Prostate gland (tissue), 2 donors: Measurements from ENCODE around the gene NDUFC1. TPM values are rescaled to one million over a fixed set of nuclear protein-coding genes. Genes with fewer than 3 reads are reported as not detected.
"Not testable (repeated sequence)": the region's sequence is repeated elsewhere in the genome, so short reads cannot be mapped to it uniquely, and the experiment has no call there.

Experiments used
- DNase-seq: peaks from one replicate; pipeline ENCODE4 v3.0.0-alpha.2; 2019; ENCODE audit warnings: low spot score
- H3K27ac ChIP-seq, 2 donors: fragments of 200-600 bp; sonication (generic); 2 replicates each; pipeline ENCODE4 v1.5.1; 2017 to 2019
- H3K27me3 ChIP-seq: fragments of 200-600 bp; sonication (generic); replicated peaks from 2 replicates; pipeline ENCODE4 v1.5.1; 2019; ENCODE audit not compliant: insufficient read depth
- H3K36me3 ChIP-seq, 2 donors: fragments of 200-600 bp; sonication (generic); 1 replicate in 1 of 2; 2 replicates in 1 of 2; pipeline versions ENCODE4 v1.5.1 to v1.8.1; 2017 to 2019
- H3K4me1 ChIP-seq: fragments of 200-600 bp; sonication (generic); replicated peaks from 2 replicates; pipeline ENCODE4 v1.5.1; 2019
- H3K4me3 ChIP-seq, 2 donors: fragments of 200-600 bp; sonication (generic); 2 replicates each; pipeline ENCODE4 v1.5.1; 2017 to 2019
- H3K9me3 ChIP-seq: fragments of 200-600 bp; sonication (generic); 2 replicates; pipeline ENCODE4 v1.5.1; 2017
- POLR2A ChIP-seq: fragments of 450-650 bp; IDR thresholded peaks from one replicate; pipeline ENCODE4 v1.6.1; 2016; ENCODE audit warnings: antibody characterized with exemption, mild to moderate bottlenecking
- POLR2AphosphoS5 ChIP-seq: sonication (generic); formaldehyde crosslinking; IDR thresholded peaks from one replicate; pipeline ENCODE4 v1.6.1; 2017; ENCODE audit warnings: antibody characterized with exemption
- WGBS: methylation state at CpG from one replicate; pipeline ENCODE4 v1.1.5; 2018; 5-methylcytosine and 5-hydroxymethylcytosine counted together
- intact Hi-C: fragments of 100-400 bp; cut with DNase I; formaldehyde crosslinking; loops from one replicate; pipeline ENCODE4 v1.14.2; 2022
- total RNA-seq, 2 donors: library from RNA; depleted of rRNA; stranded (reverse); fragments of >200 nt; gene quantifications; one replicate each; pipeline ENCODE4 v1.1.0, GENCODE V29; 2016
- TF ChIP-seq, protein P1 (sequence below), 4 experiments: fragments of 200-600 bp in 2 of 4; fragments of 450-650 bp in 2 of 4; sonication (generic) in 2 of 4; IDR thresholded peaks; 1 replicate in 3 of 4; 2 replicates in 1 of 4; pipeline ENCODE4 v1.5.1; 2016 to 2019; ENCODE audit warnings: antibody characterized with exemption in 4 of 4, mild to moderate bottlenecking in 2 of 4, moderate library complexity in 2 of 4

Gene NDUFC1
- total RNA-seq, 2 donors from 2014 or later = 80.2 to 85.9 TPM

DNA sequence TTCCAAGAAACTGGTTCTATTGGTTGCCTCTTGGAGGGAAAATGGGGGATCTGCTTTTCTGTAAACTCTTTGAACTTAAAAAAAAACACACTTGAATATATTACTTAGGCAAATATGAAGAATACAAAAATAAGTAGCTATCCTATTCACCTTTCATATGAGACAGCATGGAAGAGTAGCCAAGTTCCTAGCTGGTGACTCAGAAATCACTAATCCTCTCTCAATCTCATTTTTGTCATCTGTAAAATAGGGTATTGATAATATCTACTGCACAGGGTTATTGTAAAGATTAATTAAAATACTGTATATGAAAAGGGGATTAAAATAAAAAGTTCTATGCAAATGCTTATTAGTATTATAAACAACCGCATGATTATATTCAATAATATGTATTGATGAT, 35.0 kb downstream of the NDUFC1 start:
- WGBS = 98% methylated on average over 1 of the region's 1 CpG
- H3K36me3 ChIP-seq = no peaks in the 10 kb centered on the region
- H3K27me3 ChIP-seq = no peaks in the 10 kb centered on the region
- no peaks in the 10 kb centered on the region for H3K4me1 ChIP-seq
- no peak for DNase-seq
- no peak overlapping the region for H3K4me3 ChIP-seq
- no peaks in the 10 kb centered on the region for H3K9me3 ChIP-seq
- TF ChIP-seq, protein P1, sequence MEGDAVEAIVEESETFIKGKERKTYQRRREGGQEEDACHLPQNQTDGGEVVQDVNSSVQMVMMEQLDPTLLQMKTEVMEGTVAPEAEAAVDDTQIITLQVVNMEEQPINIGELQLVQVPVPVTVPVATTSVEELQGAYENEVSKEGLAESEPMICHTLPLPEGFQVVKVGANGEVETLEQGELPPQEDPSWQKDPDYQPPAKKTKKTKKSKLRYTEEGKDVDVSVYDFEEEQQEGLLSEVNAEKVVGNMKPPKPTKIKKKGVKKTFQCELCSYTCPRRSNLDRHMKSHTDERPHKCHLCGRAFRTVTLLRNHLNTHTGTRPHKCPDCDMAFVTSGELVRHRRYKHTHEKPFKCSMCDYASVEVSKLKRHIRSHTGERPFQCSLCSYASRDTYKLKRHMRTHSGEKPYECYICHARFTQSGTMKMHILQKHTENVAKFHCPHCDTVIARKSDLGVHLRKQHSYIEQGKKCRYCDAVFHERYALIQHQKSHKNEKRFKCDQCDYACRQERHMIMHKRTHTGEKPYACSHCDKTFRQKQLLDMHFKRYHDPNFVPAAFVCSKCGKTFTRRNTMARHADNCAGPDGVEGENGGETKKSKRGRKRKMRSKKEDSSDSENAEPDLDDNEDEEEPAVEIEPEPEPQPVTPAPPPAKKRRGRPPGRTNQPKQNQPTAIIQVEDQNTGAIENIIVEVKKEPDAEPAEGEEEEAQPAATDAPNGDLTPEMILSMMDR (IDR thresholded peaks at IDR 0.05) = no peak
- TF ChIP-seq POLR2A (no peak), POLR2AphosphoS5 (no peak)
- intact Hi-C loops = no loop called here
- H3K27ac ChIP-seq = no peak overlapping the region

DNA sequence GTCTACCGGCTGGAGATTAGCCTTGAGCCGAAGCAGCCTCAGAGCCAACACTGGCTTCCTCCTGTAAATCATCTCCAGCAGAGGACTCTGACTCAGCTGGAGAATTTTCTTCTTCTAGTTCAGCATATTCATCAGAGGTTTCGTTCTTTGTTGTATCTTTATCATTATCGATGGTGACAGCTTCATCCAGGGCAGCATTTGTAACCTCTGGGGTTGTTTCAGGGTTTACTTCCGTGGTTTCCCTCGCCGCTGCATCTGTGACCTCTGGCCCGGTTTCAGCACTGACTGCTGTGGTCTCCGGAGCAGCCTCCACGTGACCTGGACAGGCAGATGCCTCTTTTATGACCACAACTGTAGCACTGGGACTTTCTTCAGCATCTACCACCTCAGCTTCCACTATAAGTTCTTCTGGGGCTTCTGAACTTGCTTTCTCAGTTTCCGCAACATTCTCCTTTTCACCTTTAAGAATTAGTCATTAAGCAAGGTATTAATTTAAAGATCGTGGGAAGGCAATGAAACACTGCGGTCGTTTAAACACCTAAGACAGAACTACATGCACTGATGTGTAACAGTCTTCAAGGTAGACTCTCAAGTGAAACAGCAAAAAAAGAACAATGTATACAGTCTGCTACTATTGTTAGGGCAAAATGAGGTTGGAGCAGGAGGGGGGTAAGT, 35.6 kb downstream of the NDUFC1 start:
- Histone ChIP-seq H3K27ac (no peak overlapping the region), H3K4me3 (no peak overlapping the region), H3K4me1 (no peaks in the 10 kb centered on the region), H3K36me3 (no peaks in the 10 kb centered on the region), H3K27me3 (no peaks in the 10 kb centered on the region), H3K9me3 (no peaks in the 10 kb centered on the region)
- intact Hi-C loops = no loop called here
- TF ChIP-seq POLR2A (no peak), POLR2AphosphoS5 (no peak)
- TF ChIP-seq, protein P1 (IDR thresholded peaks at IDR 0.05) = no peak
- 28% methylated on average over 14 of the region's 14 CpGs for WGBS
- no peak for DNase-seq

DNA sequence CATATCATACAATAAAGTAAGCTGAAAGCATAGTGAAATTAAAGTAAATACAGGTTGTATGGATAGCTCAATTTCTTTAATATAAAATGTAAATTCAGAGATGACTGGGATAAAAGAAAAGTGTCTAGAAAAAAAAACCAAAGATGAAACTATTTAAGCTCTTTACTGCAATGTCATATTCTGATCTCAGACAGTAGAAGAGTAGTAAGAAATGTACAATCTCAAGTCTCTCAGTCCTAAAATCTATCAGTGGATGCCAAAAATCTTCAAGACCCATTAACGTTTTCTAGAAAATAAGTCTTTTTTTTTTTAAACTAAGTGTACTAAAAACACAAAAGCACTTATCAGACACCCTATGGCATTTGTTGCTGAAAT, 36.1 kb downstream of the NDUFC1 start:
- no peaks in the 10 kb centered on the region for H3K4me1 ChIP-seq
- H3K4me3 ChIP-seq = no peak overlapping the region
- 8% methylated on average over 1 of the region's 1 CpG for WGBS
- no peaks in the 10 kb centered on the region for H3K9me3 ChIP-seq
- no peak for DNase-seq
- no peak overlapping the region for H3K27ac ChIP-seq
- no peaks in the 10 kb centered on the region for H3K27me3 ChIP-seq
- intact Hi-C loops = no loop called here
- TF ChIP-seq, protein P1 (IDR thresholded peaks at IDR 0.05) = no peak
- TF ChIP-seq POLR2AphosphoS5 (no peak), POLR2A (no peak)
- H3K36me3 ChIP-seq = no peaks in the 10 kb centered on the region

DNA sequence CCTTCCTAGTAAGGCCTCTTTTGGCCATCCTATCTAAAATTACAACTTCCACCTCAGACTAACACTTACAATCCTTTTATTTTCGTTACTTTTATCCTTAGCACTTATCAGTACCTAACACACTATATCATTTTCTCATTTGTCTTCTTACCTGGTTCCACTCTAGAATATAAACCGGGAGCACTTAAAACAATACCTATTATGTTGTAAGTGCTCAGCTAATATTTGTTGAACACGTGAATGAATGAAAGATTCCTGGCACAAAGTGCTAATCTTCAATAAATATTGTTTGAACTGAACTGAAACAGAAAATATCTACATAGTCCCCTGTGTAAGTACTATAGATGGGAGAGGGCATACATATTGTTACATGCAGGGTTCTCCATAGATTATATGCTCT, 36.6 kb downstream of the NDUFC1 start:
- H3K36me3 ChIP-seq = no peaks in the 10 kb centered on the region
- no peaks in the 10 kb centered on the region for H3K27me3 ChIP-seq
- DNase-seq = no peak
- H3K4me1 ChIP-seq = no peaks in the 10 kb centered on the region
- H3K27ac ChIP-seq = no peak overlapping the region
- intact Hi-C loops = no loop called here
- H3K9me3 ChIP-seq = no peaks in the 10 kb centered on the region
- no peak overlapping the region for H3K4me3 ChIP-seq
- TF ChIP-seq POLR2AphosphoS5 (no peak), POLR2A (no peak)
- TF ChIP-seq, protein P1 (IDR thresholded peaks at IDR 0.05) = no peak
- 34% methylated on average over 3 of the region's 3 CpGs for WGBS

DNA sequence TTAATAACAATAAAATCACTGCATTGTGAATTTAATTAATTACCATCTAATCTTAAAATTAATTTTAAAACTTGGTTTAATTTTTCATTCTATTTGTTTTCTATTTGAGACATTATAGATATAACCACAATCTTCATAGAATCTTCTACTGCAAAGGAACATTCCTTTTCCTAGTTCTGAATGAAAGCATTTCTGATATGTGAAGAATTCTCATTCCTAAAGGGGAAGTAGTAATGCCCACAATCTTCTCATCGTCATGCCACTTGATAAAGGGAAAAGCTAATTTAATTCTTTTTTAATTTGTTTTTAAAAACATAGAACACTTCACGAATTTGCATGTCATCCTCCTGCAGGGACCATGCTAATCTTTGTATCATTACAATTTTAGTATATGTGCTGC, 45.9 kb downstream of the NDUFC1 start:
- Histone ChIP-seq H3K4me3 (no peak overlapping the region), H3K36me3 (no peaks in the 10 kb centered on the region), H3K27me3 (no peaks in the 10 kb centered on the region), H3K4me1 (no peaks in the 10 kb centered on the region), H3K27ac (no peak overlapping the region), H3K9me3 (no peaks in the 10 kb centered on the region)
- TF ChIP-seq, protein P1 (IDR thresholded peaks at IDR 0.05) = no peak
- TF ChIP-seq POLR2AphosphoS5 (no peak), POLR2A (no peak)
- DNase-seq = no peak
- intact Hi-C loops = no loop called here
- 68% methylated on average over 2 of the region's 2 CpGs for WGBS

DNA sequence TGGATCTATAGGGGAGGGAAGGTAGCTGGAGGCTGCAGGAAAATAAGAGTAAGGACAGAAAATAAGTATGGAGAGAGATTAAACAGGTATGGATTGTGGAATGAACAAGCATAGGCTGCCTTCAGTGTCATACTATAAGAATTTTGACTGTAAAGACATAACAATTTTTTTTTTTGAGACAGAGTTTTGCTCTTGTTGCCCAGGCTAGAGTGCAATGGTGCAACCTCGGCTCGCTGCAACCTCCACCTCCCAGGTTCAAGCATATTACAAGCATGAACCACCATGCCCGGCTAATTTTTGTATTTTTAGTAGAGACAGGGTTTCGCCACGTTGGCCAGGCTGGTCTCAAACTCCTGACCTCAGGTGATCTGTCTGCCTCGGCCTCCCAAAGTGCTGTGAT, 46.7 kb downstream of the NDUFC1 start:
- DNase-seq, intact Hi-C loops, H3K27ac ChIP-seq, H3K9me3 ChIP-seq, H3K36me3 ChIP-seq, H3K27me3 ChIP-seq, H3K4me1 ChIP-seq, H3K4me3 ChIP-seq: not testable (repeated sequence)
- WGBS = 91% methylated on average over 6 of the region's 6 CpGs
